ENCODE data around the gene COL4A1.

DNA sequence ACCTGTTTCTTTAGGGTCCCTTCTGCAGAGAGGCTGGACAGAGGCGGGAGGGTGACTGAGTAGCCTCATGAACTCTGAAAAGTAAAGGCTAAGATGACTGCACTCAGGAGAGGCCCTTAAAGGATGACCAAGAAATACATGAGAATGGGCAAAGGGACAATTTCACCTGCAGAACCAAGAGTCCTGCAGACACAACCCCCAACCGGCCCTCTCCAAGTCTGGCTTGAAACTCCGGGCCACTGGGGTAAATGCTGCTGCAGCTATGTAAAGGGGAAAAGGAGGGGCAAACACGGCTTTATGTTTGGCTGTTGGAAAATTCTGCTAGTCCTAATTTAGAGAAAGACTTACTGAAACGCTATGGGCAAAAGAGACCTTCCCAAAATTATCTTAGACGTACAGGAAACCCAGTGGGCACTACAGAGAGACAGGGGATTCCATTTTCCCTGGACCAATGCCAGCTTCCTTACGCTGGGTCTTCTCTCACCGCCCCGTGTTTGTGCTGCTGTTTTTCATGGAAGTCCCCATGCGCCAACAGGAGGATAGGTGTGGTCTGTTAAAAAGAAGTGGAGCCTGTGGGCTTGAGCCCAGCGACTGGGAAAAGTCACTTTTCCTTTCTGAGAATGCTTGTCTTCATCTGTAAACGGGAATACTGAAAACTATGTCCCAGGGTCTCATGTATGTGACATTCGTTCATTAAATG, 10.7 kb upstream of the COL4A1 start:
- TF ChIP-seq, protein P1, sequence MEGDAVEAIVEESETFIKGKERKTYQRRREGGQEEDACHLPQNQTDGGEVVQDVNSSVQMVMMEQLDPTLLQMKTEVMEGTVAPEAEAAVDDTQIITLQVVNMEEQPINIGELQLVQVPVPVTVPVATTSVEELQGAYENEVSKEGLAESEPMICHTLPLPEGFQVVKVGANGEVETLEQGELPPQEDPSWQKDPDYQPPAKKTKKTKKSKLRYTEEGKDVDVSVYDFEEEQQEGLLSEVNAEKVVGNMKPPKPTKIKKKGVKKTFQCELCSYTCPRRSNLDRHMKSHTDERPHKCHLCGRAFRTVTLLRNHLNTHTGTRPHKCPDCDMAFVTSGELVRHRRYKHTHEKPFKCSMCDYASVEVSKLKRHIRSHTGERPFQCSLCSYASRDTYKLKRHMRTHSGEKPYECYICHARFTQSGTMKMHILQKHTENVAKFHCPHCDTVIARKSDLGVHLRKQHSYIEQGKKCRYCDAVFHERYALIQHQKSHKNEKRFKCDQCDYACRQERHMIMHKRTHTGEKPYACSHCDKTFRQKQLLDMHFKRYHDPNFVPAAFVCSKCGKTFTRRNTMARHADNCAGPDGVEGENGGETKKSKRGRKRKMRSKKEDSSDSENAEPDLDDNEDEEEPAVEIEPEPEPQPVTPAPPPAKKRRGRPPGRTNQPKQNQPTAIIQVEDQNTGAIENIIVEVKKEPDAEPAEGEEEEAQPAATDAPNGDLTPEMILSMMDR (IDR thresholded peaks at IDR 0.05; ENCODE audit: low read length): no peak
- TF ChIP-seq EZH2phosphoT487 (IDR thresholded peaks at IDR 0.05; ENCODE audit: low read length): no peak
- no peak for TF ChIP-seq EZH2 (optimal IDR thresholded peaks at IDR 0.05; ENCODE audit: low read depth, low read length)

Data from MM.1S (cell line).